ENCODE results near the gene TPK1.
"Not testable (repeated sequence)": the region's sequence is repeated elsewhere in the genome, so short reads cannot be mapped to it uniquely, and the experiment has no call there.

The TPK1 gene

GRCh38 chr7:144822223-144822622 lies 13.6 kb downstream of the TPK1 start:
- DNase-seq (ENCODE audit: low spot score) = no peak

DNA sequence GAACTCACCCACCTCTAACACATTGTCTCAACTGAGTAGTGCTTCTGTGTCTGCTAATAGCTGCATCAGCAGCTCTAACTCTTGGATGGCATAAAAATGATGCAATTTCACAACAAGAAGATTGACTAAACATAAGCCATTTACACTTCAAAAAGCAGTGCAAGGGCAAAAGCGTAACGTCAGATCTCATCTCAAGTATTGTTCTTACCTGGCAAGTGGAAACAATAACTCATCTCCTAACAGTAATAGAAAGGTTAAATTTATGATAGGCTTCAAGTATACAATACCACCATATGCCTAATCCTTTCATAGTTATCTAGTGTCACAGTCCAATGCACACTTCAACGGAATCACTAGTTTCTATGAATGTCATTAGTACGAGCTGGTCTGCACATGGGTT lies 14.8 kb downstream of the TPK1 start:
- peak; percentile 88 for DNase-seq (ENCODE audit: low spot score)

DNA sequence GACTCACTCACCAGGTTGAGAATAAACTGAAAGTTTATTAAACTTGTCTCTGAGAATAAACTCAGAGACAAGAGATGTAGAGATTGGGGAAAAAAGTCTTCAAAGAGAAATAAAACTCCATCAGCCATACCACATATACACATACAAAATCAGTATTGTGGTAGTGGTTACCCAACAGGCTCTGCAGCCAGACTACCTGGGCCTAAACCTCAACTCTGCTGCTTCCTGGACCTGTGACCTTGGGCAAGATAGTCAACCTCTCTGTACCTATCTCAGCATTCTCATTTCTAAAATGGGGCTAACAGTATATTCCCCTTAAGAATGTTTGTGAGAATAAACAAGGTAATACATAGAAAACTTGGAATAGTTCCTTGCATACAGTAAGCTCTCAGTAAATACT lies 15.3 kb downstream of the TPK1 start:
- peak; percentile 41 for DNase-seq (ENCODE audit: low spot score)

GRCh38 chr7:144819566-144819965 lies 16.3 kb downstream of the TPK1 start:
- no peak for DNase-seq (ENCODE audit: low spot score)

DNA sequence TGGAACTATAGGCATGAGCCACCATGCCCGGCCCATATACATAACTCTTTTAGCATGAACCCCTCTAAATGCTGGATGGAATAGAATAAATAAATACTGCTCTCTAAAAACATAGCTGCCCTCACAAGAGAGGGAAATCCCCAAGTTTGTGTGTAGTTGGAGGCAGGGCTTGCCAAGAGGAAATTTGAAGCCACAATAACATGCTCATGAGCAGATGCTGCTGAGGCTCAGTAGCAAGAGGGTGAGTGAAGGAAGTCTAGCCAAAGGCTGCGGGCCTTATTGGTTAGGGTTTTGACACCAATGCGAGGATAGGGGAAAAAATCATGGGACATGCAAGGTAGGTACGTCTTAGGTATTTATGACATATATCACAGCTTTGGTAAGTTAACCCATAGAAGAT lies 17.3 kb downstream of the TPK1 start:
- DNase-seq (ENCODE audit: low spot score) = peak; percentile 61

DNA sequence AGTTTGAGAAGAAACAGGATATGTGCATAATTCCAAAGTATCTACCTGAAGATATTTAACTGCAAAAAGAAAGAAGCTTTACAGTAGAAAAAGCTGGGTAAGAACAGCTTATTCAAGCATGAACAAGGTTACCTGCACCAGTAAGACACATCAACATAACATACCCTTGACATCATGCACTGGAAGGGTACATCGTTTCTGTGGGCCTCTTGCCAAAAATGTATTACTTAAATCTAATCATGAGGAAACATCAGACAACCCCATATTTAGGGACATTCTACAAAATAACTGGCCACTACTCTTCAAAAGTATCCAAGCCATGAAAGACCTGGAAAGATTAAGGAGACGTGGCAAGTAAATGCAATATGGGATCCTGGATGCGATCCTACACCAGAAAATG lies 18.9 kb downstream of the TPK1 start:
- DNase-seq (ENCODE audit: low spot score) = no peak

GRCh38 chr7:144814299-144814698 lies 21.6 kb downstream of the TPK1 start:
- DNase-seq (ENCODE audit: low spot score) = no peak

DNA sequence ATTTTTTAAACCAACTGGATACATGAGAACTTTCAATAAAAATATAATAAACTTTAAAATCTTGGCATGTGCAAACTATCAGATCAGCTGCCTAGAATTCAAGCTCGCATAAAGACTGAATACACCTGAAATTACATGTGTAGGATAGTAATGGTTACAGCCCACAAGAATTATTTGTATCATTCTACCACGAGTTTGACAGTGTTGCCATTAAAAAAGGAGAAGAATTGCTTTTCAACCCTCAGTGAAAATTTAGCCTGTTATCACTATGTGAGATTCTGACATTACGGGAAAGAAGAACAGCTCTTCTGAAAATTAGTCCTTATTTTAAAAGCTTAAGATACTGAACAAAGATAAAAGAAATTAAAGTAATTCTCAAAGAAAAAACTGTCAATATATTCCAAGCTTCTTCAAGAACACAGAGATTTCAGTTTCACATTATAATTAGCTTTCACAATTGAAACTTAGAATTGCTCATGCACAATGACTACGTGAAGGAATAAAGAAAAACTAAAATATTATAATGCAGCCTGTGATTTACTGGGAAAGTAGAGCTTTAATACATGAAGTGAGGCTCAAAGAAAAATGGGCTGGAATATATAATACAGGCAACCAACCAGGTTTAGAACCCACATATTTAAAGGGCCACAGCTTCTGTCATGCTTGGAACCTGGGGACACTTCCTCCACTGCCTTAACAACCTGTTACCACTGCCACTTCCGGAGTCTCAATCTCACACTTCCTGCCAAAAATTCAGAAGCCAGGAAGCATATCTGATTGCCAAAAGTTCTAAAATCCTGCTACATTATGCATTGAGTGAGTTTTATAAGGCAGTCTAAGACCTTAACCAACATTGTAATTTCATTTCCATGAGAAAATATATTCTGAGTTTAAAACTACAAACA lies 23.2 kb downstream of the TPK1 start:
- peak; percentile 73 for DNase-seq (ENCODE audit: low spot score)

- no peak for DNase-seq (ENCODE audit: low spot score)
Measured at GRCh38 chr7:144805627-144806239, 30.1 kb downstream of the TPK1 start.

DNA sequence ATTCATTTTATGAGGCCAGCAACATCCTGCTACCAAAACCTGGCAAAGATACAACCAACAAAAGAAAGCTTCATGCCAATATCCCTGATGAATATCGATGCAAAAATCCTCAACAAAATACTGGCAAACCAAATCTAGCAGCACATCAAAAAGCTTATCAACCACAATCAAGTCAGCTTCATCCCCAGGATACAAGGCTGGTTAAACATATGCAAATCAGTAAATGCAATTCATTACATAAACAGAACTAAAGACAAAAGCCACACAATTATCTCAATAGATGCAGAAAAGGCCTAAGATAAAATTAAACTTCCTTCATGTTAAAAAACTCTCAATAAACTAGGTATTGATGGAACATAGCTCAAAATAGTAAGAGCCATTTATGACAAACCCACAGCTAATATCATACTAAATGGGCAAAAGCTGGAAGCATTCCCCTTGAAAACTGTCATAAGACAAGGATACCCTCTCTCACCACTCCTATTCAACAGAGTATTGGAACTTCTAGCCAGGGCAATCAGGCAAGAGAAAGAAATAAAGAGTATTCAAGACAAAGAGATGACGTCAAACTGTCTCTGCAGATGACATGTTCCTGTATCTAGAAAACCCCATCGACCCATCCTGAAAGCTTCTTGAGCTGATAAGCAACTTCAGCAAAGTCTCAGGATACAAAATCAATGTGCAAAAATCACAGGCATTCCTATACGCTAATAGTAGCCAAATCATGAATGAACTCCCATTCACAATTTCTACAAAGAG lies 35.0 kb downstream of the TPK1 start:
- not testable (repeated sequence) for DNase-seq (ENCODE audit: low spot score)

GRCh38 chr7:144796919-144797318 lies 38.9 kb downstream of the TPK1 start:
- DNase-seq (ENCODE audit: low spot score) = no peak

DNA sequence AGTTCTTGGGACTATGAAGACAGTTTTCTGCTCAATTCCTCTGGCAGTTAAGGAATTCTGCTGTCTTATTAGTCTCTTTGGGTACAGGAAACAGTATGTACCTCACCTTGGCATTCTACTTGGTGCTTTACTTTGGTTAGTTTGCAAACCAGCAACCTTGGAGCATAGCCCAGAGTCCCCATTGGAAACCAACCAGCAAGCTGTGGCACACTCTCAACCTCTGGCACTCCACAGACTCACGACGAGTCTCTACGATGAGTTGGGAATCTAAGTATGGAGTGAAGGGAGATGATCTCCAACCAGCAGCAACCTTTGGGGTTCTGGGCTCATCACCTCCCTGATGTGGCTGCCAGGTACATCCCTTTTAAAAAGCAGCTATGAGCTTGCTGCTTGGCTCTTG lies 43.8 kb downstream of the TPK1 start:
- DNase-seq (ENCODE audit: low spot score) = no peak

- DNase-seq (ENCODE audit: low spot score) = no peak
Measured at GRCh38 chr7:144791488-144791887, 44.4 kb downstream of the TPK1 start.

DNA sequence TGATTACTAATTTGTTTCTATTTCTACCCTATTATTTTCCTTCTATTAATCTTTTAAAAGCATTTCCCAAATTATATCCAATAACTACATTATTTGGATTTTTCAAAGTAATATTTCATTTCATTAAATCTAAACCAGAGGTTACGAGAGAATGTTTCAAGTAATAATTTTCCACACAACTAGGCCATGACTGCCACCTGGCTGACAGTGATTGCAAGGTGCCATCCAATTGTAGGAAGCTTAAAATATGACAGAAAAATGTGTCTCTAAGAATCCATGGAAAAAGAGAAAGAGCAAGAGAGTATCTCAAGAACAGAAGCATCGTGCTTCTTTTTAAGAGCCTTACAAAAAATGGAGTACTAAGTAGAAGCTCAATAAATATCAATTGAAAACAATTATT lies 48.7 kb downstream of the TPK1 start:
- DNase-seq (ENCODE audit: low spot score) = no peak

GRCh38 chr7:144786522-144786921 lies 49.3 kb downstream of the TPK1 start:
- peak; percentile 14 for DNase-seq (ENCODE audit: low spot score)

DNA sequence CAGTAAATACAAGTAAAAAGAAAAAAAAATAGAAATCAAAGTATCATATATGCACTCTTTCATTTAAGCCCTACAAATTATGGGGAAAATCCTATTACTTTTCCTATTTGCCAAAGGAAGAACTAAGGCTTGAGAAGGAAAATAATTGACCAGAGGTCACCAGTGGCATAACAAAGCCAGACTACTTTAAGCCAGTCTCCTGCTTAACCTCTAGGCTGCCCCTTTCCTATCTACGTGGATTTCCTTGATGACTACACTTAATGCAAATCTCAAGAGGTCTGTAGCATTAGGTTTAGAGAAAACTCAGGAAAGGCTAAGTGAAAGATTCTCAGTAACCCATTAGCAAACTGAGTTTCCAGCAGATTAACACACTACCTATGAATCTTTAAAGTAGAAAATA lies 49.8 kb downstream of the TPK1 start:
- DNase-seq (ENCODE audit: low spot score) = no peak

- DNase-seq (ENCODE audit: low spot score) = no peak
Measured at GRCh38 chr7:144785521-144785920, 50.3 kb downstream of the TPK1 start.

- DNase-seq (ENCODE audit: low spot score) = no peak
Measured at GRCh38 chr7:144784943-144785342, 50.9 kb downstream of the TPK1 start.

DNA sequence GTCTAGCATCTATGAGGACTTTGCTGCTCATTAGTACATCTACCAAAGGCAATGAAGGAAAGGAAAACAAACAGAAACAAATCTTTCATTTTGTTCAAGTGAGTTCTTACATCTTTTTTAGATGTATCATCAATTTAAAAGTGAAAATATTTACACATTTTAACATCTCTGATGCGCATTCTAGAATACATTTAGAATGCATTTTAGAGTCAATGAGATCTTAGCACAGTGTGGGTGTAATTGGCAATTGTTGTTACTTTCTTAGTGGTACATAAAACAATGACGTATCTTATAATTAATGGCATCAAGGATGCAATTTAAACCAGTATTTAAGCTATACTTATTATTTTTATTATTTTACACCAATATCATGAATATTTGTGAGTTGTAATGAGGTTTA lies 51.4 kb downstream of the TPK1 start:
- no peak for DNase-seq (ENCODE audit: low spot score)

DNA sequence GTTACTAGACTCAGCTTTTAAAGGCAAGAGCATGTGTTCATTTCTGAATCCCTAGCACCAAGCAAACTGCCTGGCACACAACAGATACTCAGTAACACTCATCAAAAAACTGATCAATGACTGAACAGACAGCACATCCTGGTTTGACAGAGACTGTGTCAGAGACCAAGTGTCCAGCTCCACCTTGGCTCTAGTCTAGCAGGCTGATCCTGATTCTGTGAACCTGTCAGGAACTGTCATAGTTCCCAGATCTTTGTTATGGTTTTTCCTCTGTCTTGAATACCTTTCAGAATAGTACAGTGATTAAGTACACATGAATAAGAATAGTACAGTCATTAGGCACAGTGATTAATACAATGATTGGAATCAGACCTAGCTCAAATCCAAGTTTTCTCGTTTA lies 53.0 kb downstream of the TPK1 start:
- no peak for DNase-seq (ENCODE audit: low spot score)

DNA sequence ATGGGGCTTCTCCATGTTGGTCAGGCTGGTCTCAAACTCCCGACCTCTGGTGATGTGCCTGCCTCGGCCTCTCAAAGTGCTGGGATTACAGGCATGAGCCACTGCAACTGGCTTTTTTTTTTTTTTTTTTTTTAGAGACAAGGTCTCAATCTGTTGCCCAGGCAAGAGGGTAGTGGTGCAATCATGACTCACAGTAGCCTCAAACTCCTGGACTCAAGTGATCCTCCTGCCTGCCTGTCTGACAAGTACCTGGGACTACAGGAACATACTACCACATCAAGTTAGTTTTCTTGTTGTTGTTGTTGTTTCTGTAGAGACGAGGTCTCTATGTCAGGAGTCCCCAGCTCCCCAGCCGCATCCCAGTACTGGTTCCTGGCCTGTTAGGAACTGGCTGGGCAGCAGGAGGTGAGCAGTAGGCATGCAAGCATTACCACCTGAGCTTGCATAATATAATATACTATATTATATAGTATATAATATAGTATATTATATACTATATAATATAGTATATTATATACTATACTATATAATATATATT lies 55.7 kb downstream of the TPK1 start:
- no peak for DNase-seq (ENCODE audit: low spot score)

DNA sequence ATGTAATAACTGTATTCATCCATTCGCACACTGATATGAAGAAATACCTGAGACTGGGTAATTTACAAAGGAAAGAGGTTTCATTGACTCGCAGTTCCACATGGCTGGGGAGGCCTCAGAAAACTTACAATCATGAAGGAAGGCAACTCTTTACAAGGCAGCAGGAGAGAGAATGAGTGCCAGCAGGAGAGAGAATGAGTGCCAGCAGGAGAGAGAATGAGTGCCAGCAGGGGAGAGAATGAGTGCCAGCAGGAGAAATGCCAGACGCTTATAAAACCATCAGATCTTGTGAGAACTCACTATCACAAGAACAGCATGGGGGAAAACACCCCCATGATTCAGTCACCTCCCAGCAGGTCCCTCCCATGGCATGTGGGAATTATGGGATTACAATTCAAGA lies 58.0 kb downstream of the TPK1 start:
- DNase-seq (ENCODE audit: low spot score) = not testable (repeated sequence)

Data from activated CD4-positive, alpha-beta T cell treated with anti-CD3 and anti-CD28 coated beads, Interleukin-2, Interleukin-4, amounts not matched to agents 100 ng/mL and 50 ng/mL, durations not matched to agents 16 hours and 8 hours (primary cell).